Stomach (tissue), 9 donors: Measurements from ENCODE around the gene GOT1. TPM values are rescaled to one million over a fixed set of nuclear protein-coding genes. Genes with fewer than 3 reads are reported as not detected.
A peak's percentile ranks its signal among the peaks of the same experiment; 100 is the strongest.

Source experiments
- DNase-seq, 2 donors: peaks; one replicate each; pipeline versions ENCODE4 v3.0.0 to v3.0.0-alpha.2; 2013 to 2019
- H3K27ac ChIP-seq, 5 donors: fragments of 200-600 bp in 4 of 5; sonication (generic) in 4 of 5; one replicate each; pipeline ENCODE4 v1.5.1; 2013 to 2019; ENCODE audit warnings: mild to moderate bottlenecking in 1 of 5, moderate library complexity in 1 of 5
- H3K27me3 ChIP-seq, 3 donors: fragments of 200-600 bp; sonication (generic); one replicate each; pipeline ENCODE4 v1.5.1; 2017 to 2019; ENCODE audit warnings: mixed run types in 1 of 3
- H3K36me3 ChIP-seq, 4 donors: fragments of 200-600 bp; sonication (generic); 1 replicate in 3 of 4; 2 replicates in 1 of 4; pipeline ENCODE4 v1.5.1; 2016 to 2019
- H3K4me1 ChIP-seq, 4 donors: fragments of 200-600 bp; sonication (generic); one replicate each; pipeline ENCODE4 v1.5.1; 2016 to 2019
- H3K4me3 ChIP-seq, 4 donors: fragments of 200-600 bp; sonication (generic) in 3 of 4; one replicate each; pipeline ENCODE4 v1.5.1; 2016 to 2019; ENCODE audit warnings: mild to moderate bottlenecking in 1 of 4
- H3K9me3 ChIP-seq, 4 donors: fragments of 200-600 bp; sonication (generic); one replicate each; pipeline ENCODE4 v1.5.1; 2016 to 2019
- EP300 ChIP-seq: sonication (generic); formaldehyde crosslinking; IDR thresholded peaks from one replicate; pipeline ENCODE4 v1.6.1; 2017; ENCODE audit warnings: antibody characterized with exemption
- POLR2A ChIP-seq, 4 donors: fragments of 450-650 bp; IDR thresholded peaks; one replicate each; pipeline ENCODE4 v1.6.1; 2016; ENCODE audit warnings: antibody characterized with exemption in 4 of 4, control low read depth in 2 of 4, mild to moderate bottlenecking in 1 of 4, moderate library complexity in 1 of 4
- POLR2AphosphoS5 ChIP-seq, 3 donors: sonication (generic); formaldehyde crosslinking; IDR thresholded peaks; one replicate each; pipeline ENCODE4 v1.6.1; 2016; ENCODE audit warnings: antibody characterized with exemption in 3 of 3
- WGBS, 5 donors: extraction: QIAGEN DNeasy Blood & Tissue Kit in 3 of 5; methylation state at CpG; one replicate each; pipeline versions ENCODE4 v1.1.5 to v1.1.7; 2013 to 2018; 5-methylcytosine and 5-hydroxymethylcytosine counted together
- intact Hi-C: fragments of 100-400 bp; cut with DNase I; formaldehyde crosslinking; loops from one replicate; pipeline ENCODE4 v1.15.1; 2023; ENCODE audit warnings: low total_unique reads
- polyA plus RNA-seq, 3 donors: library from polyadenylated mRNA; stranded (reverse); fragments of 200-250 nt; gene quantifications; one replicate each; pipeline ENCODE4 v1.2.3, GENCODE V29; 2013
- total RNA-seq, 5 donors: library from RNA; depleted of rRNA; stranded (reverse); fragments of >200 nt; gene quantifications; one replicate each; pipeline versions ENCODE4 v1.1.0 to v1.2.3, GENCODE V29; 2014 to 2016
- TF ChIP-seq, protein P1 (sequence below), 7 experiments: fragments of 450-650 bp in 4 of 7; fragments of 200-600 bp in 3 of 7; sonication (generic) in 3 of 7; IDR thresholded peaks; one replicate each; pipeline ENCODE4 v1.5.1; 2016 to 2019; ENCODE audit warnings: antibody characterized with exemption in 7 of 7, control low read depth in 2 of 7, mild to moderate bottlenecking in 1 of 7
- donor health status: healthy with polysubstance abuse.
- donor health status: Bipolar disorder and iron deficiency.
- donor health status: healthy.

GOT1 gene
- total and polyA plus RNA-seq, 8 donors = 25.5 to 131 (median 39.5) TPM

- peak overlapping the region in 4 of 5 donors; percentile 45 to 71 (median 52) for H3K27ac ChIP-seq
- H3K27me3 ChIP-seq = peaks cover 0 to 54% (median 0%) of the 10 kb centered on the region in 3 donors
- intact Hi-C loops = no loop called here
- no peaks in the 10 kb centered on the region for H3K36me3 ChIP-seq
- peak in 1 of 2 donors; percentile 43 for DNase-seq
- H3K4me3 ChIP-seq = no peak overlapping the region
- TF ChIP-seq, protein P1, sequence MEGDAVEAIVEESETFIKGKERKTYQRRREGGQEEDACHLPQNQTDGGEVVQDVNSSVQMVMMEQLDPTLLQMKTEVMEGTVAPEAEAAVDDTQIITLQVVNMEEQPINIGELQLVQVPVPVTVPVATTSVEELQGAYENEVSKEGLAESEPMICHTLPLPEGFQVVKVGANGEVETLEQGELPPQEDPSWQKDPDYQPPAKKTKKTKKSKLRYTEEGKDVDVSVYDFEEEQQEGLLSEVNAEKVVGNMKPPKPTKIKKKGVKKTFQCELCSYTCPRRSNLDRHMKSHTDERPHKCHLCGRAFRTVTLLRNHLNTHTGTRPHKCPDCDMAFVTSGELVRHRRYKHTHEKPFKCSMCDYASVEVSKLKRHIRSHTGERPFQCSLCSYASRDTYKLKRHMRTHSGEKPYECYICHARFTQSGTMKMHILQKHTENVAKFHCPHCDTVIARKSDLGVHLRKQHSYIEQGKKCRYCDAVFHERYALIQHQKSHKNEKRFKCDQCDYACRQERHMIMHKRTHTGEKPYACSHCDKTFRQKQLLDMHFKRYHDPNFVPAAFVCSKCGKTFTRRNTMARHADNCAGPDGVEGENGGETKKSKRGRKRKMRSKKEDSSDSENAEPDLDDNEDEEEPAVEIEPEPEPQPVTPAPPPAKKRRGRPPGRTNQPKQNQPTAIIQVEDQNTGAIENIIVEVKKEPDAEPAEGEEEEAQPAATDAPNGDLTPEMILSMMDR (IDR thresholded peaks at IDR 0.05) = no peak
- TF ChIP-seq POLR2A (IDR thresholded peaks at IDR 0.05) (no peak), EP300 (no peak), POLR2AphosphoS5 (IDR thresholded peaks at IDR 0.05) (no peak)
- H3K4me1 ChIP-seq = peaks cover 0 to 13% (median 0%) of the 10 kb centered on the region in 4 donors
- peaks cover 0 to 5% (median 0%) of the 10 kb centered on the region in 4 donors for H3K9me3 ChIP-seq
- WGBS, 5 donors = 39 to 57% (median 48%) methylated on average over 8 of the region's 8 CpGs
Measured at GRCh38 chr10:99466632-99467223, 36.3 kb upstream of the GOT1 start.

DNA sequence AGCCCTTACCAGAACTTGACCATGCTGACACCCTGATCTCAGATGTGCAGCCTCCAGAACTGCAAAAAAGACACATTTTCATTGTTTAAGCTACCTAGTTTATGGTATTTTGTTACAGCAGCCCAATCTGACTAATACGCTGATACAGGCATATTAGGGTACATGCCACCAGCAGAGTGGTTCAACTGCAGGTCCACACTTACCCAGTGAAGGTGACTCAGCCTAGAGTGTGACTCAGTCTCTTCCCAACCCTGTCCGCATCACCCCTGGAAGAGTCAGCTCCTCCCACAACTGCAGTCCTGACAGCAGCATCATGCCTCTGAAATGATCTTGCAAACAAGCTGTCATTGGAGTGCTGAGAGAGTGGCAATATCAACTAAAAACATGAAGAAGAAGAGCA, 30.8 kb upstream of the GOT1 start:
- Histone ChIP-seq H3K9me3 (peaks cover 0 to 5% (median 0%) of the 10 kb centered on the region in 4 donors), H3K4me3 (no peak overlapping the region), H3K27ac (no peak overlapping the region), H3K27me3 (peaks cover 0 to 50% (median 0%) of the 10 kb centered on the region in 3 donors), H3K36me3 (no peaks in the 10 kb centered on the region), H3K4me1 (peaks cover 0 to 1% (median 0%) of the 10 kb centered on the region in 4 donors)
- no peak for TF ChIP-seq POLR2A (IDR thresholded peaks at IDR 0.05)
- TF ChIP-seq POLR2AphosphoS5 (IDR thresholded peaks at IDR 0.05) = no peak
- TF ChIP-seq EP300 = no peak
- intact Hi-C loops = no loop called here
- 83 to 94% (median 91%) methylated on average over 2 of the region's 2 CpGs for WGBS, 5 donors
- no peak for DNase-seq

DNA sequence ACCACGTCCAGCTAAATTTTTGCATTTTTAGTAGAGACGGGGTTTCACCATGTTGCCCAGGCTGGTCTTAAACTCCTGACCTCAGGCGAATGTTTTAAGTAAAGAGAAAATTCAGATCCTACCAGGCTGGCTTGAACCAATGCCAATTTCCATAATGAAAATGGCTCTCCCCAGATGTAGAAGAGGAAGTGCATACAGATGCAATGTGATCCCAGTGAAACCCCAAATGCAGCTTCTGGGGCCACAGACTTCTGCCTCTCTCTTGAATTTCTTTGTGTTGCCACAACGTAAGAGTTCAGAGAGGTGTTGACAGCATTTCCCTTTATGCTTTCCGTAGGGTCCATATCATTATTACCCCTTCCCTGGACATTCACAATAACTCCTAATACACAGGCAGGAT, 29.6 kb upstream of the GOT1 start:
- Histone ChIP-seq H3K4me1 (no peaks in the 10 kb centered on the region), H3K27ac (no peak overlapping the region), H3K27me3 (peaks cover 0 to 52% (median 0%) of the 10 kb centered on the region in 3 donors), H3K4me3 (no peak overlapping the region), H3K9me3 (peaks cover 0 to 5% (median 0%) of the 10 kb centered on the region in 4 donors), H3K36me3 (no peaks in the 10 kb centered on the region)
- TF ChIP-seq, protein P1 (IDR thresholded peaks at IDR 0.05) = no peak
- TF ChIP-seq POLR2A (IDR thresholded peaks at IDR 0.05) (no peak), EP300 (no peak), POLR2AphosphoS5 (IDR thresholded peaks at IDR 0.05) (no peak)
- no peak for DNase-seq
- 72 to 86% (median 83%) methylated on average over 5 of the region's 5 CpGs for WGBS, 5 donors
- intact Hi-C loops = no loop called here

GRCh38 chr10:99459217-99459616, 28.8 kb upstream of the GOT1 start:
- Histone ChIP-seq H3K9me3 (peaks cover 0 to 5% (median 0%) of the 10 kb centered on the region in 4 donors), H3K27me3 (peaks cover 0 to 56% (median 0%) of the 10 kb centered on the region in 3 donors), H3K4me3 (no peak overlapping the region), H3K4me1 (no peaks in the 10 kb centered on the region), H3K36me3 (no peaks in the 10 kb centered on the region), H3K27ac (no peak overlapping the region)
- intact Hi-C loops = no loop called here
- TF ChIP-seq, protein P1 (IDR thresholded peaks at IDR 0.05) = no peak
- TF ChIP-seq POLR2A (IDR thresholded peaks at IDR 0.05) (no peak), EP300 (no peak), POLR2AphosphoS5 (IDR thresholded peaks at IDR 0.05) (no peak)
- no peak for DNase-seq
- 64 to 86% (median 82%) methylated on average over 2 of the region's 2 CpGs for WGBS, 5 donors

GRCh38 chr10:99457813-99458212, 27.4 kb upstream of the GOT1 start:
- 39 to 49% (median 46%) methylated on average over 2 of the region's 2 CpGs for WGBS, 5 donors
- Histone ChIP-seq H3K27ac (no peak overlapping the region), H3K36me3 (no peaks in the 10 kb centered on the region), H3K9me3 (peaks cover 0 to 5% (median 0%) of the 10 kb centered on the region in 4 donors), H3K27me3 (peaks cover 0 to 60% (median 0%) of the 10 kb centered on the region in 3 donors), H3K4me1 (no peaks in the 10 kb centered on the region), H3K4me3 (no peak overlapping the region)
- TF ChIP-seq, protein P1 (IDR thresholded peaks at IDR 0.05) = no peak
- TF ChIP-seq POLR2AphosphoS5 (IDR thresholded peaks at IDR 0.05) (no peak), EP300 (no peak), POLR2A (IDR thresholded peaks at IDR 0.05) (no peak)
- intact Hi-C loops = no loop called here
- DNase-seq = no peak
